ENCODE results near the gene CASZ1. TPM values are rescaled to one million over a fixed set of nuclear protein-coding genes. Genes with fewer than 3 reads are reported as not detected.

CASZ1 gene
- total and polyA plus RNA-seq, 2 donors (not counting 3 experiments of a cell fraction or from before 2014, with no cell fraction given) = 1.5 to 5.2 TPM

GRCh38 chr1:10604966-10605365, 191.5 kb downstream of the CASZ1 start:
- no peak overlapping the region for H2AFZ ChIP-seq (ENCODE audit: low read depth, low read length)
- H3K9me3 ChIP-seq (replicated peaks; ENCODE audit: control insufficient read depth, insufficient read depth, low read length) = no peaks in the 10 kb centered on the region
- DNase-seq (ENCODE audit: low read depth, low spot score) = no peak
- dilution Hi-C loops (cut with MboI; ENCODE audit: extremely low pct_ligation_motif_present, low sequenced_read_pairs) (no loop called here), intact Hi-C loops (cut with micrococcal nuclease) (no loop called here)
- no peak overlapping the region for H3K27ac ChIP-seq (ENCODE audit: insufficient read depth, low read depth, low read length)
- H3K79me2 ChIP-seq (ENCODE audit: control insufficient read depth, insufficient read depth, low read length) = no peaks in the 10 kb centered on the region
- no TSS peak for BruUV-seq (replicated peaks)
- no peaks in the 10 kb centered on the region for H3K4me1 ChIP-seq (ENCODE audit: control insufficient read depth, extremely low read depth, insufficient read depth, low read length)
- no peaks in the 10 kb centered on the region for H3K36me3 ChIP-seq (ENCODE audit: control insufficient read depth in 2 of 2, extremely low read depth in 1 of 2, insufficient read depth in 2 of 2, low read length in 2 of 2)
- no peak overlapping the region for H3K9ac ChIP-seq (replicated peaks; ENCODE audit: extremely low read depth, insufficient read depth, low read length)
- H4K20me1 ChIP-seq (replicated peaks; ENCODE audit: control insufficient read depth, extremely low read depth, insufficient read depth, low read length) = no peaks in the 10 kb centered on the region
- H3K4me3 ChIP-seq (replicated peaks in 1 of 3; ENCODE audit: insufficient read depth in 1 of 3, low read depth in 1 of 3, low read length in 3 of 3) = no peak overlapping the region
- H3K4me2 ChIP-seq (ENCODE audit: insufficient read depth, low read length) = no peak overlapping the region
- no peaks in the 10 kb centered on the region for H3K9me1 ChIP-seq (replicated peaks; ENCODE audit: control insufficient read depth, extremely low read depth, insufficient read depth, low read length)
- H3K27me3 ChIP-seq (ENCODE audit: control insufficient read depth in 2 of 2, insufficient read depth in 2 of 2, low read length in 2 of 2) = no peaks in the 10 kb centered on the region
- no peak for TF ChIP-seq FOS (IDR thresholded peaks at IDR 0.05; ENCODE audit: borderline replicate concordance, insufficient read depth, low read length)
- TF ChIP-seq POLR2A (IDR thresholded peaks at IDR 0.05; ENCODE audit: low read depth, low read length) = no peak
- TF ChIP-seq, protein P1, sequence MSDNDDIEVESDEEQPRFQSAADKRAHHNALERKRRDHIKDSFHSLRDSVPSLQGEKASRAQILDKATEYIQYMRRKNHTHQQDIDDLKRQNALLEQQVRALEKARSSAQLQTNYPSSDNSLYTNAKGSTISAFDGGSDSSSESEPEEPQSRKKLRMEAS (IDR thresholded peaks at IDR 0.05; ENCODE audit: insufficient read depth, insufficient read length) = no peak
- no peak for TF ChIP-seq EZH2 (IDR thresholded peaks at IDR 0.05; ENCODE audit: borderline replicate concordance, low read depth, low read length, severe bottlenecking)
- TF ChIP-seq MYC (IDR thresholded peaks at IDR 0.05; ENCODE audit: low read depth, low read length) = no peak
- TF ChIP-seq CTCF (IDR thresholded peaks at IDR 0.05; ENCODE audit: extremely low read depth in 1 of 2, insufficient read depth in 1 of 2, low read depth in 1 of 2, low read length in 2 of 2) = no peak
- no peak for TF ChIP-seq JUN (IDR thresholded peaks at IDR 0.05; ENCODE audit: borderline replicate concordance, insufficient read depth, insufficient read length, low read depth)
- TF ChIP-seq POLR2AphosphoS5 (IDR thresholded peaks at IDR 0.05; ENCODE audit: insufficient read depth, low read depth, low read length) = no peak
- no peak for TF ChIP-seq GATA2 (IDR thresholded peaks at IDR 0.05; ENCODE audit: insufficient read depth, insufficient read length, low read depth, low read length)
- no peak for FAIRE-seq
- ChIA-PET POLR2A (no interaction called here), CTCF (no interaction called here)
